GM12864 (cell line): ENCODE measurements around the gene CBX7.
A peak's percentile ranks its signal among the peaks of the same experiment; 100 is the strongest.
"Not testable (repeated sequence)": the region's sequence is repeated elsewhere in the genome, so short reads cannot be mapped to it uniquely, and the experiment has no call there.

Source experiments
- DNase-seq: peaks from one replicate; pipeline ENCODE4 v3.0.0-alpha.2; 2011; ENCODE audit warnings: low read depth
- H3K4me3 ChIP-seq: 2 replicates; pipeline ENCODE4 v1.5.1; 2011; ENCODE audit warnings: mild to moderate bottlenecking, low read depth, low read length, control low read depth
- CTCF ChIP-seq: IDR thresholded peaks from 2 replicates; pipeline ENCODE4 v1.5.1; 2011; ENCODE audit warnings: low read depth, mild to moderate bottlenecking, moderate library complexity, low read length, control low read depth, inconsistent platforms; ENCODE audit errors: missing control alignments

CBX7 gene

DNA sequence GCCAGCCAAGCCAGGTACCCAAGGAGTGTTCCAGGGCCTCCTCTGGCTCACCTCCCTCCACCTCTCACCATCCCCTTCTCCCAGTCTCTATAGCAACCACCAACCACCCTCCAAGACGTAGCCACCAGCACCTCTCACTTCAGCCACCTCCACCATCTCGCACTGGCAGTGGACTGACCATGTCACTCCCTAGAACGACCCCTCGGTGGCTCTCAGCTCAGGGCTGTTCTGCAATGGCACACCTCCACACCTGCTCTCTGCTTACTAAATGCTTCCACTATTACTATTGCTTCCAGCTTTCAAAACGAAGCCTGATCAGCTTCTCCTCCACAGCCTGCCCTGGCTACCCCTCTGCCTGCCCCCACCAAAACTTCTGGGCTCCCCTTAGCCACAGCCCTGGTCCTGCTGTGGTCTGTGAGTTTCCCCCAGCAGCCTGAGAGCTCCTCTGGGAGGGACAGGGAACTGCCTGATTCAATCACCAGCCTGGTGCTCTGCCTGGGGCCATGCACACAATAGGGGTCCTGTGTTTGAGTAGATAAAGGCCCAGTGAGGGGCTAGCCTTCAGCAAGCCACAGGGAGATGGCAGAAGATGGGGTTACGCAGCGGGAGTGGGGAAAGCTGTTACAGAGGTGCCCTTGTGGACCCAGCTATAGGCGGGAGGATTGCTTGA lies 17.5 kb upstream of the CBX7 start:
- H3K4me3 ChIP-seq, result no peak overlapping the region
- no peak for DNase-seq
- no peak for TF ChIP-seq CTCF

- no peak for TF ChIP-seq CTCF
- DNase-seq, result no peak
- no peak overlapping the region for H3K4me3 ChIP-seq
These were observed 14.1 kb upstream of the CBX7 start for GRCh38 chr22:39166547-39166946.

DNA sequence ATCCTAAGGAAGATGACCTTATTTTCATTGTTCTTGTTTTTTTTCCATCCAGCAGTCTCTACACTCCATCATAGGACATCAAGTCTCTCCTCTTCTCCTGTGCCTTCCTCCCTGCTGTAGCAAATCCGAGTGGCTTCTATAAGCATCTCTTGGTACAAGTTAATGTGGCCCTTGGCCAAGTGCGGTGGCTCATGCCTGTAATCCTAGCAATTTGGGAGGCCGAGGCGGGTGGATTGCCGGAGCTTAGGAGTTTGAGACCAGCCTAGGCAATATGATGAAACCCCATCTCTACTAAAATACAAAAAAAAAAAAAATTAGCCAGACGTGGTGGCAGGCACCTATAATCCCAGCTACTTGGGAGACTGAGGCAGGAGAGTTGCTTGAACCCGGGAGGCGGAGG lies 3.6 kb upstream of the CBX7 start:
- not testable (repeated sequence) for DNase-seq, H3K4me3 ChIP-seq

GRCh38 chr22:39155421-39155820 lies 2.9 kb upstream of the CBX7 start:
- H3K4me3 ChIP-seq, result no peak overlapping the region
- TF ChIP-seq CTCF, result no peak
- no peak for DNase-seq

- TF ChIP-seq CTCF, result no peak
- DNase-seq, result no peak
- H3K4me3 ChIP-seq, result peak overlapping the region; percentile 66
These were observed 789 bp upstream of the CBX7 start for GRCh38 chr22:39153220-39153717.

- peak overlapping the region; percentile 95 for H3K4me3 ChIP-seq
- DNase-seq, result no peak
- no peak for TF ChIP-seq CTCF
These were observed 413 bp downstream of the CBX7 start for GRCh38 chr22:39152024-39152510.

GRCh38 chr22:39151329-39151975 lies 1.0 kb downstream of the CBX7 start:
- H3K4me3 ChIP-seq, result peak overlapping the region; percentile 95
- no peak for TF ChIP-seq CTCF
- no peak for DNase-seq
